ENCODE results near the gene NEURL1. TPM values are rescaled to one million over a fixed set of nuclear protein-coding genes. Genes with fewer than 3 reads are reported as not detected.

NEURL1 gene
- total and polyA plus RNA-seq, 12 donors = 0.05 to 1.0 (median 0.17) TPM; not detected in 3

DNA sequence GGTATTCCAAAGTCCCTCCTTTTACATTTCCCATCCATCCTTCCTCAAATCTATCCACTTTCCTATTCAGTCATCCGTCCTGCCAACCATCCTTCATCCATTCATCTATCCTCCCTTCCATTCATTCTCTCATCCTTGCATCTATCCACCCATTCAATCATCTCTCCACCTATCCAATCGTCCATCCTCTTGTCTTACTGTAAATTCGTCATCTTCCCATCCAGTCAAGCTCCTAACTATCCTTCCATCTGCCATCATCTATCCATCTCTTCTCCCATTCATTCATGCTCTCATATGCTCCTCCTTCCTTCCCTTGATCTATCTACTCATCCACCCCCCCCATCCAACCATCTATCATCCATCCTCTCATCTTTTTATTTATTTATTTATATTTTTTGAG is 19.4 kb upstream of the NEURL1 start:
- intact Hi-C loops (cut with DNase I) = no loop called here
- no peaks in the 10 kb centered on the region for H3K36me3 ChIP-seq
- no peak for ATAC-seq
- H3K4me1 ChIP-seq = peaks cover 0 to 35% (median 0%) of the 10 kb centered on the region in 9 donors
- TF ChIP-seq, protein P1, sequence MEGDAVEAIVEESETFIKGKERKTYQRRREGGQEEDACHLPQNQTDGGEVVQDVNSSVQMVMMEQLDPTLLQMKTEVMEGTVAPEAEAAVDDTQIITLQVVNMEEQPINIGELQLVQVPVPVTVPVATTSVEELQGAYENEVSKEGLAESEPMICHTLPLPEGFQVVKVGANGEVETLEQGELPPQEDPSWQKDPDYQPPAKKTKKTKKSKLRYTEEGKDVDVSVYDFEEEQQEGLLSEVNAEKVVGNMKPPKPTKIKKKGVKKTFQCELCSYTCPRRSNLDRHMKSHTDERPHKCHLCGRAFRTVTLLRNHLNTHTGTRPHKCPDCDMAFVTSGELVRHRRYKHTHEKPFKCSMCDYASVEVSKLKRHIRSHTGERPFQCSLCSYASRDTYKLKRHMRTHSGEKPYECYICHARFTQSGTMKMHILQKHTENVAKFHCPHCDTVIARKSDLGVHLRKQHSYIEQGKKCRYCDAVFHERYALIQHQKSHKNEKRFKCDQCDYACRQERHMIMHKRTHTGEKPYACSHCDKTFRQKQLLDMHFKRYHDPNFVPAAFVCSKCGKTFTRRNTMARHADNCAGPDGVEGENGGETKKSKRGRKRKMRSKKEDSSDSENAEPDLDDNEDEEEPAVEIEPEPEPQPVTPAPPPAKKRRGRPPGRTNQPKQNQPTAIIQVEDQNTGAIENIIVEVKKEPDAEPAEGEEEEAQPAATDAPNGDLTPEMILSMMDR (IDR thresholded peaks at IDR 0.05) = no peak
- H3K27me3 ChIP-seq = no peaks in the 10 kb centered on the region
- no peak for DNase-seq
- WGBS, 2 donors = 89 to 94% methylated on average over 3 of the region's 3 CpGs
- H3K27ac ChIP-seq = no peak overlapping the region
- H3K4me3 ChIP-seq = no peak overlapping the region
- H3K9me3 ChIP-seq = no peaks in the 10 kb centered on the region

DNA sequence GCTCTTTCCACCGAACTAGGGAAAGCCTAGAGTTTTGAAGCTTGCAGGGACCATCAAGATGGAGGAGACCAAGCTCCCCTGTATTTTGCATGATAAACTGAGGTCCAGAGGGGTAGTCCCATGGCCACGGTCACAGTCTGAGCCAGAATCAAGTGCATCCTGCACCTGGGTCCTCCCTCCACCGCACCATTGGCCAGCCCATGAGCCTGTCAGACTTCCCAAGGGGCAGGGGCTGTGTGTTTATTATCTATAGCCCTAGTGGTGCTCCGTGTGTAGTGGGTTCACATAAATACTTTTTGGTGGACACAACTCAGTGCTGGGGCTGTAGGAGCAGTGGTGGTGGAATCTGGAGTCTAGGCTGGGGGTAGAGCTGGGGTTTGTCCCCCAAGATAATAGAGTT is 18.1 kb upstream of the NEURL1 start:
- peaks cover 0 to 26% (median under 1%) of the 10 kb centered on the region in 9 donors for H3K4me1 ChIP-seq
- H3K27ac ChIP-seq = no peak overlapping the region
- no peak overlapping the region for H3K4me3 ChIP-seq
- TF ChIP-seq, protein P1 (IDR thresholded peaks at IDR 0.05) = no peak
- H3K27me3 ChIP-seq = no peaks in the 10 kb centered on the region
- no peak for DNase-seq
- 86 to 87% methylated on average over 4 of the region's 4 CpGs for WGBS, 2 donors
- no peaks in the 10 kb centered on the region for H3K36me3 ChIP-seq
- intact Hi-C loops (cut with DNase I) = no loop called here
- no peaks in the 10 kb centered on the region for H3K9me3 ChIP-seq
- no peak for ATAC-seq

DNA sequence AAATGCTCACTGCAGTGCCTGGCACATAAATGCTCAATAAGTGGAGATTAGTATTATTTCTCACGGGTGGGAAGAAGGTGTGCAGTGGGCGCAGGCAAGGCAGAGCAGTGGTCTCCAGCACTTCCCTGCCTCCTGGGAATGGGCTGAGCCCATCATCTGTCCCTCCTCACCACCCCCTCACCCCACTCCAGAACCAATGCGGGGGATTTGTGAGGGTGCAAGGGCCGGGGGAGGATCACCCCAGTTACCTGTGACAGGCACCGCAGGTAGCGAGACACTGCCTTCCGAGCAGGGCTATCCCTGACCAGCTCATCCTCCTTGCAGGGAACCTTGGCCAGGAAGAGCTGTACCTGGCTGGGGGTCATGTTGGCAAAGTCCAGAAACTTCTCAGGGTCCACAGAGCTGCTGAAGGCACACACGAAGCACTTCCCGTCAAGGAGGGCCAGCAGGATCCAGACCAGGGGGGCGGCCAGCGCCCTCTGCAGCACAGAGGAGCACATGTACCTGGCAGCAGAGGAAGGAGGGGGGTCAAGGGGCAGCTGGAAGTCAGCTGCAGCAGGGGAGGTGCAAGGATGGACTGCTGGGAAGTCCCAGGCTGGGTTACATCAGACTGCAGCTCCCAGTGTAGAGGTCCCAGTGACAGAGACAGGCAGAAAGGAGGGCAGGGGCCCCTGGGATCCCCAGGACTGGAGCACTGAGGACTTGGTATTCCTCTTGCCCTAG is 17.3 kb upstream of the NEURL1 start:
- 74 to 76% methylated on average over 11 of the region's 11 CpGs for WGBS, 2 donors
- Histone ChIP-seq H3K36me3 (no peaks in the 10 kb centered on the region), H3K4me1 (peaks cover 0 to 24% (median 3%) of the 10 kb centered on the region in 9 donors), H3K9me3 (no peaks in the 10 kb centered on the region), H3K4me3 (no peak overlapping the region), H3K27ac (no peak overlapping the region), H3K27me3 (no peaks in the 10 kb centered on the region)
- ATAC-seq (peak in 1 of 8 donors; percentile 40), DNase-seq (no peak)
- intact Hi-C loops (cut with DNase I) = no loop called here
- TF ChIP-seq, protein P1 (IDR thresholded peaks at IDR 0.05) = no peak

- DNase-seq (no peak), ATAC-seq (no peak)
- intact Hi-C loops (cut with DNase I) = no loop called here
- H3K9me3 ChIP-seq = no peaks in the 10 kb centered on the region
- no peaks in the 10 kb centered on the region for H3K27me3 ChIP-seq
- H3K27ac ChIP-seq = no peak overlapping the region
- peaks cover 0 to 17% (median 3%) of the 10 kb centered on the region in 9 donors for H3K4me1 ChIP-seq
- 88 to 89% methylated on average over 22 of the region's 22 CpGs for WGBS, 2 donors
- TF ChIP-seq, protein P1 (IDR thresholded peaks at IDR 0.05) = no peak
- no peak overlapping the region for H3K4me3 ChIP-seq
- H3K36me3 ChIP-seq = no peaks in the 10 kb centered on the region
Measured at GRCh38 chr10:103478671-103479070, 14.8 kb upstream of the NEURL1 start.
